Heart left ventricle (tissue), 16 donors: ENCODE measurements around the gene PTPRC. TPM values are rescaled to one million over a fixed set of nuclear protein-coding genes. Genes with fewer than 3 reads are reported as not detected.

Source experiments
- ATAC-seq, 4 donors: fragments of 200-7000 bp; cut with Tn5 transposase; one replicate each; pipeline ENCODE4 v1.9.1; 2020 to 2022; ENCODE audit warnings: moderate library complexity in 4 of 4, mild to moderate bottlenecking in 3 of 4, moderate number of reproducible peaks in 1 of 4
- DNase-seq, 5 donors: peaks; one replicate each; pipeline ENCODE4 v3.0.0-alpha.2; 2020
- H3K27ac ChIP-seq, 12 donors: fragments of 200-600 bp; sonication (generic) in 4 of 12; one replicate each; pipeline versions ENCODE4 v1.5.0 to v1.8.0; 2016 to 2022; ENCODE audit warnings: mild to moderate bottlenecking in 2 of 12
- H3K27me3 ChIP-seq, 9 donors: fragments of 200-600 bp; sonication (generic) in 2 of 9; one replicate each; pipeline versions ENCODE4 v1.5.1 to v1.8.0; 2016 to 2022; ENCODE audit warnings: mild to moderate bottlenecking in 3 of 9
- H3K36me3 ChIP-seq, 9 donors: fragments of 200-600 bp; sonication (generic) in 2 of 9; one replicate each; pipeline versions ENCODE4 v1.5.0 to v1.8.0; 2018 to 2022; ENCODE audit warnings: mild to moderate bottlenecking in 2 of 9
- H3K4me1 ChIP-seq, 12 donors: fragments of 200-600 bp; sonication (generic) in 4 of 12; one replicate each; pipeline versions ENCODE4 v1.5.0 to v1.8.0; 2016 to 2022; ENCODE audit warnings: mild to moderate bottlenecking in 3 of 12
- H3K4me3 ChIP-seq, 12 donors: fragments of 200-600 bp; sonication (generic) in 4 of 12; one replicate each; pipeline versions ENCODE4 v1.5.0 to v1.8.0; 2017 to 2022; ENCODE audit warnings: mild to moderate bottlenecking in 9 of 12, moderate library complexity in 4 of 12
- H3K9me3 ChIP-seq, 12 donors: fragments of 200-600 bp; sonication (generic) in 4 of 12; one replicate each; pipeline versions ENCODE4 v1.5.0 to v1.8.0; 2016 to 2022; ENCODE audit warnings: mild to moderate bottlenecking in 1 of 12
- POLR2A ChIP-seq, 2 donors: fragments of 450-650 bp; IDR thresholded peaks; one replicate each; pipeline ENCODE4 v1.6.1; 2017; ENCODE audit warnings: antibody characterized with exemption in 2 of 2, mild to moderate bottlenecking in 2 of 2, moderate library complexity in 2 of 2
- WGBS, 4 donors: extraction: QIAGEN DNeasy Blood & Tissue Kit in 2 of 4; methylation state at CpG; one replicate each; pipeline versions ENCODE4 v1.1.5 to v1.1.7; 2013 to 2018; 5-methylcytosine and 5-hydroxymethylcytosine counted together
- intact Hi-C, 10 donors: fragments of 100-400 bp; cut with DNase I; formaldehyde crosslinking; loops; one replicate each; pipeline versions ENCODE4 v1.11.1 to v1.14.2; 2022
- polyA plus RNA-seq, 2 donors: library from polyadenylated mRNA; stranded (reverse); fragments of 200-250 nt; gene quantifications; one replicate each; pipeline ENCODE4 v1.2.3, GENCODE V29; 2013
- total RNA-seq, 9 donors: library from RNA; depleted of rRNA in 2 of 9; stranded (reverse); fragments of >200 nt in 2 of 9; fragmentation: NEBNext Ultra II Directional in 3 of 9; extraction: Animal tissue kit (Norgen Biotek cat#: 25700) in 3 of 9; gene quantifications; one replicate each; pipeline versions ENCODE4 v1.1.0 to v1.2.4, GENCODE V29; 2016 to 2023
- TF ChIP-seq, protein P1 (sequence below), 12 donors: fragments of 200-600 bp; sonication (generic) in 4 of 12; IDR thresholded peaks; one replicate each; pipeline versions ENCODE4 v1.5.0 to v1.8.0; 2018 to 2022; ENCODE audit warnings: antibody characterized with exemption in 12 of 12, mild to moderate bottlenecking in 5 of 12
- donor health status: ischemic (EF 13 %, LVEDD 7.1; RV severe dilation, severe dysfunction).
- donor health status: healthy with polysubstance abuse.
- donor health status: DM: no; HTN: yes; CAD: no.
- donor health status: DM: no; HTN: no; CAD: no.
- donor health status: ischemic (EF 25% LVEDD 6.9; RV normal size, moderate dysfunction).
- donor health status: ischemic (EF 25% LVEDD 5.7; RV mildly dilated, moderate dysfunction).
- donor health status: healthy.
- donor health status: DM: yes; HTN: yes; CAD: no.
- donor health status: ischemic (EF 35%, LVEDD 5.7; RV mildly dilated, moderate dysfunction).
- donor health status: nonischemic (EF 11% LVEDD 7.7; RV severe dilation, severe dysfunction).
- donor health status: DM: yes; HTN: yes; CAD: no.
- donor health status: PGD.
- donor health status: ischemic (EF 29% LVEDD 5.4; RV normal size, mild dysfunction).
- donor health status: nonischemic (EF 23%, LVEDD 6.1; RV moderate dilation, normal function).

The PTPRC gene
- total and polyA plus RNA-seq, 11 donors, result 0.65 to 99.3 (median 4.4) TPM

GRCh38 chr1:198771563-198772153 is 132.8 kb downstream of the PTPRC start:
- Histone ChIP-seq H3K4me1 (peaks cover 0 to 22% (median 0%) of the 10 kb centered on the region in 12 donors), H3K9me3 (no peaks in the 10 kb centered on the region), H3K27me3 (no peaks in the 10 kb centered on the region), H3K36me3 (no peaks in the 10 kb centered on the region), H3K27ac (no peak overlapping the region), H3K4me3 (no peak overlapping the region)
- ATAC-seq (no peak), DNase-seq (no peak)
- intact Hi-C loops, result loop anchor here in 7 of 10 donors (2.0 to 10.0 kb wide), 5 partner anchors 163 to 473 kb away; no protein-coding TSS in a partner anchor
- 76 to 80% (median 79%) methylated on average over 3 of the region's 3 CpGs for WGBS, 4 donors
- TF ChIP-seq, protein P1, sequence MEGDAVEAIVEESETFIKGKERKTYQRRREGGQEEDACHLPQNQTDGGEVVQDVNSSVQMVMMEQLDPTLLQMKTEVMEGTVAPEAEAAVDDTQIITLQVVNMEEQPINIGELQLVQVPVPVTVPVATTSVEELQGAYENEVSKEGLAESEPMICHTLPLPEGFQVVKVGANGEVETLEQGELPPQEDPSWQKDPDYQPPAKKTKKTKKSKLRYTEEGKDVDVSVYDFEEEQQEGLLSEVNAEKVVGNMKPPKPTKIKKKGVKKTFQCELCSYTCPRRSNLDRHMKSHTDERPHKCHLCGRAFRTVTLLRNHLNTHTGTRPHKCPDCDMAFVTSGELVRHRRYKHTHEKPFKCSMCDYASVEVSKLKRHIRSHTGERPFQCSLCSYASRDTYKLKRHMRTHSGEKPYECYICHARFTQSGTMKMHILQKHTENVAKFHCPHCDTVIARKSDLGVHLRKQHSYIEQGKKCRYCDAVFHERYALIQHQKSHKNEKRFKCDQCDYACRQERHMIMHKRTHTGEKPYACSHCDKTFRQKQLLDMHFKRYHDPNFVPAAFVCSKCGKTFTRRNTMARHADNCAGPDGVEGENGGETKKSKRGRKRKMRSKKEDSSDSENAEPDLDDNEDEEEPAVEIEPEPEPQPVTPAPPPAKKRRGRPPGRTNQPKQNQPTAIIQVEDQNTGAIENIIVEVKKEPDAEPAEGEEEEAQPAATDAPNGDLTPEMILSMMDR (IDR thresholded peaks at IDR 0.05), result peak; percentile 16 to 53 (median 43)
- TF ChIP-seq POLR2A (IDR thresholded peaks at IDR 0.05), result no peak

DNA sequence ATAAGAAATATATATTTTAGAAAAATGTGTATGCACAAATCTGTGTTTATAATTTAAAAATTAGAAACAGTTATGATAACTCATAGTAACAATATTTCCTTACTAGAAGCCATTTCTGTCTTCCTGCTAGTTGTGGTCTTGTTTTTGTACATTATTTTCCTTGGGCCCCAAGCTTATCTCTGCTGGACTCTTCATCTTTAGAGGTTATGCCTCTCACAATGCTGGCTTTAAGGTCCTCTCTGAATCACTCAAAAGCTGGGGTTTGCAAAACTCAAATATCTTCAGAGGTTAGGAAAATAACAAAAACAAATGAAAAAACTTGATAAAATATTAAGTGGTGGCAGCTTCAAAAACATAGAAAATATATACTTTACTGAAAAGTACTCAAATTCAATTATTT is 133.8 kb downstream of the PTPRC start:
- Histone ChIP-seq H3K4me3 (no peak overlapping the region), H3K27ac (no peak overlapping the region), H3K36me3 (no peaks in the 10 kb centered on the region), H3K27me3 (no peaks in the 10 kb centered on the region), H3K9me3 (no peaks in the 10 kb centered on the region), H3K4me1 (peaks cover 0 to 31% (median 0%) of the 10 kb centered on the region in 12 donors)
- no peak for TF ChIP-seq POLR2A (IDR thresholded peaks at IDR 0.05)
- TF ChIP-seq, protein P1 (IDR thresholded peaks at IDR 0.05), result no peak
- no peak for ATAC-seq
- DNase-seq, result no peak
- intact Hi-C loops, result loop anchor here in 6 of 10 donors (5.0 to 10.0 kb wide), 4 partner anchors 162 to 472 kb away; no protein-coding TSS in a partner anchor

GRCh38 chr1:198773030-198773429 is 134.2 kb downstream of the PTPRC start:
- H3K4me1 ChIP-seq, result peaks cover 0 to 34% (median 0%) of the 10 kb centered on the region in 12 donors
- 68 to 80% (median 73%) methylated on average over 1 of the region's 1 CpG for WGBS, 4 donors
- intact Hi-C loops, result loop anchor here in 6 of 10 donors (5.0 to 10.0 kb wide), 4 partner anchors 162 to 472 kb away; no protein-coding TSS in a partner anchor
- H3K27ac ChIP-seq, result no peak overlapping the region
- H3K4me3 ChIP-seq, result no peak overlapping the region
- ATAC-seq (no peak), DNase-seq (no peak)
- H3K9me3 ChIP-seq, result no peaks in the 10 kb centered on the region
- no peaks in the 10 kb centered on the region for H3K36me3 ChIP-seq
- no peaks in the 10 kb centered on the region for H3K27me3 ChIP-seq
- TF ChIP-seq, protein P1 (IDR thresholded peaks at IDR 0.05), result no peak
- TF ChIP-seq POLR2A (IDR thresholded peaks at IDR 0.05), result no peak

DNA sequence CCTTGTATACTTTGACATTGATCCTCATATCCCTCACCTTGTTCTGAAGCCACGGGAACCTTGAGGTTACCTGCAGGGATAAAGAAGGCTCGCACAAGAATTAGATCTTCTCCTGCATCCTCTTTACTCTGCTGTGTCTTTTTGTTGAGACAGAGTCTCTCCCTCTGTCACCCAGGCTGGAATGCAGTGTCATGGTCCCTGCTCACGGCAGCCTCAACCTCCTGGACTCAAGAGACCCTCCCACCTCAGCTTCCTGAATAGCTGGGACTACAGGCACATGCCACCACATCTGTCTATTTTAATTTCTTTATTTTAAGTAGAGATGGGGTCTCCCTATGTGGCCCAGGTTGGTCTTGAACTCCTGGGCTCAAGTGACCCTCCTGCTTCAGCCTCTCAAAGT is 134.7 kb downstream of the PTPRC start:
- Histone ChIP-seq H3K4me3 (no peak overlapping the region), H3K9me3 (no peaks in the 10 kb centered on the region), H3K27me3 (no peaks in the 10 kb centered on the region), H3K36me3 (no peaks in the 10 kb centered on the region), H3K4me1 (peaks cover 0 to 39% (median 0%) of the 10 kb centered on the region in 12 donors), H3K27ac (no peak overlapping the region)
- TF ChIP-seq, protein P1 (IDR thresholded peaks at IDR 0.05), result no peak
- no peak for TF ChIP-seq POLR2A (IDR thresholded peaks at IDR 0.05)
- ATAC-seq (no peak), DNase-seq (no peak)
- intact Hi-C loops, result loop anchor here in 6 of 10 donors (5.0 to 10.0 kb wide), 4 partner anchors 161 to 471 kb away; no protein-coding TSS in a partner anchor
- 89 to 95% (median 94%) methylated on average over 3 of the region's 3 CpGs for WGBS, 4 donors
